ENCODE results near the gene ARL1. TPM values are rescaled to one million over a fixed set of nuclear protein-coding genes. Genes with fewer than 3 reads are reported as not detected.

The ARL1 gene
- 45.4 and 49.5 TPM in 2 replicates for total RNA-seq

- intact Hi-C loops (cut with micrococcal nuclease) = loop anchor here (1.0 to 10.0 kb wide), 4 partner anchors 127 to 1077 kb away; partner anchors contain the start of genes CHPT1, IGF1 and UTP20
- ATAC-seq (ENCODE audit: low read depth) (peak; percentile 87), DNase-seq (peak; percentile 74)
- H3K4me1 Mint-ChIP-seq = peaks cover 24% of the 10 kb centered on the region
- peaks cover 15% of the 10 kb centered on the region for H3K36me3 Mint-ChIP-seq (ENCODE audit: low read depth)
- H3K27me3 Mint-ChIP-seq = no peaks in the 10 kb centered on the region
- CTCF ChIA-PET = interaction anchor here (1.3 kb wide), 1 partner anchor 421 kb away, joined by 6 read pairs; no protein-coding TSS in a partner anchor
- H3K27ac Mint-ChIP-seq = peak within 1 kb of the TSS; percentile 97
- peak within 1 kb of the TSS; percentile 99 for H3K4me3 Mint-ChIP-seq
- TF ChIP-seq CTCF (IDR thresholded peaks at IDR 0.05) = no peak
- POLR2A ChIA-PET = interaction anchor here (0.8 to 3.2 kb wide), 10 partner anchors 18 to 528 kb away, joined by 3 to 16 read pairs (median 4); partner anchors contain the start of genes CHPT1, GNPTAB and UTP20
- H3K9me3 Mint-ChIP-seq = no peaks in the 10 kb centered on the region
These were observed at the start of gene ARL1 for GRCh38 chr12:101407436-101408345. Gene ARL1 (minus strand): TSS chr12:101407772. CDS start chr12:101407645, 127 bp downstream.

- Mint-ChIP-seq H3K36me3 (ENCODE audit: low read depth) (no peaks in the 10 kb centered on the region), H3K9me3 (peaks cover 7% of the 10 kb centered on the region), H3K27ac (no peak overlapping the region), H3K4me1 (peaks cover 7% of the 10 kb centered on the region), H3K4me3 (no peak overlapping the region), H3K27me3 (no peaks in the 10 kb centered on the region)
- ChIA-PET POLR2A (no interaction called here), CTCF (no interaction called here)
- no peak for TF ChIP-seq CTCF (IDR thresholded peaks at IDR 0.05)
- DNase-seq = no peak
- ATAC-seq (ENCODE audit: low read depth) = no peak
- intact Hi-C loops (cut with micrococcal nuclease) = no loop called here
These were observed 48.1 kb upstream of the ARL1 start for GRCh38 chr12:101455685-101456084.

GRCh38 chr12:101441461-101442224 is 34.1 kb upstream of the ARL1 start:
- Mint-ChIP-seq H3K27ac (no peak overlapping the region), H3K4me3 (no peak overlapping the region), H3K27me3 (peaks cover 2% of the 10 kb centered on the region), H3K4me1 (no peaks in the 10 kb centered on the region), H3K9me3 (no peaks in the 10 kb centered on the region), H3K36me3 (ENCODE audit: low read depth) (no peaks in the 10 kb centered on the region)
- DNase-seq (no peak), ATAC-seq (ENCODE audit: low read depth) (no peak)
- CTCF ChIA-PET = no interaction called here
- no peak for TF ChIP-seq CTCF (IDR thresholded peaks at IDR 0.05)
- POLR2A ChIA-PET = no interaction called here
- intact Hi-C loops (cut with micrococcal nuclease) = no loop called here

- Mint-ChIP-seq H3K9me3 (no peaks in the 10 kb centered on the region), H3K27me3 (peaks cover 2% of the 10 kb centered on the region), H3K4me3 (no peak overlapping the region), H3K4me1 (no peaks in the 10 kb centered on the region), H3K36me3 (ENCODE audit: low read depth) (no peaks in the 10 kb centered on the region), H3K27ac (no peak overlapping the region)
- TF ChIP-seq CTCF (IDR thresholded peaks at IDR 0.05) = no peak
- DNase-seq = no peak
- ChIA-PET CTCF (no interaction called here), POLR2A (no interaction called here)
- ATAC-seq (ENCODE audit: low read depth) = no peak
- intact Hi-C loops (cut with micrococcal nuclease) = no loop called here
These were observed 31.7 kb upstream of the ARL1 start for GRCh38 chr12:101439236-101439635.

- Mint-ChIP-seq H3K9me3 (no peaks in the 10 kb centered on the region), H3K4me3 (no peak overlapping the region), H3K36me3 (ENCODE audit: low read depth) (no peaks in the 10 kb centered on the region), H3K4me1 (no peaks in the 10 kb centered on the region), H3K27me3 (peaks cover 2% of the 10 kb centered on the region), H3K27ac (no peak overlapping the region)
- ChIA-PET CTCF (no interaction called here), POLR2A (no interaction called here)
- ATAC-seq (ENCODE audit: low read depth) = no peak
- no peak for DNase-seq
- no peak for TF ChIP-seq CTCF (IDR thresholded peaks at IDR 0.05)
- intact Hi-C loops (cut with micrococcal nuclease) = no loop called here
These were observed 28.6 kb upstream of the ARL1 start for GRCh38 chr12:101436136-101436535.
